Esophagus (tissue), 2 donors: ENCODE results near the gene CFD. TPM values are rescaled to one million over a fixed set of nuclear protein-coding genes. Genes with fewer than 3 reads are reported as not detected.

Experiments
- H3K27ac ChIP-seq, 2 donors: one replicate each; pipeline ENCODE4 v1.5.1; 2013; ENCODE audit warnings: low read depth in 2 of 2, mild to moderate bottlenecking in 2 of 2, inconsistent platforms in 1 of 2, low read length in 1 of 2, moderate library complexity in 1 of 2
- H3K27me3 ChIP-seq, 2 donors: one replicate each; pipeline ENCODE4 v1.6.1; 2013; ENCODE audit warnings: low read length in 2 of 2, control low read depth in 1 of 2, mild to moderate bottlenecking in 1 of 2; ENCODE audit not compliant: insufficient read depth in 2 of 2, control insufficient read depth in 1 of 2
- H3K36me3 ChIP-seq, 2 donors: one replicate each; pipeline ENCODE4 v1.6.1; 2013; ENCODE audit warnings: low read length in 1 of 2; ENCODE audit not compliant: control insufficient read depth in 2 of 2, insufficient read depth in 2 of 2
- H3K4me1 ChIP-seq, 2 donors: one replicate each; pipeline ENCODE4 v1.6.1; 2013; ENCODE audit warnings: low read length in 1 of 2; ENCODE audit not compliant: control insufficient read depth in 2 of 2, insufficient read depth in 2 of 2
- H3K4me3 ChIP-seq, 2 donors: one replicate each; pipeline ENCODE4 v1.5.1; 2013; ENCODE audit warnings: low read length in 2 of 2, mild to moderate bottlenecking in 2 of 2, low read depth in 1 of 2, moderate library complexity in 1 of 2
- H3K9me3 ChIP-seq, 2 donors: one replicate each; pipeline ENCODE4 v1.6.1; 2013; ENCODE audit warnings: mild to moderate bottlenecking in 2 of 2, low read depth in 1 of 2, low read length in 1 of 2, moderate library complexity in 1 of 2; ENCODE audit not compliant: control insufficient read depth in 2 of 2, insufficient read depth in 1 of 2
- WGBS, 2 donors: extraction: QIAGEN DNeasy Blood & Tissue Kit; methylation state at CpG; one replicate each; pipeline ENCODE4 v1.1.7; 2013; 5-methylcytosine and 5-hydroxymethylcytosine counted together
- polyA plus RNA-seq, 2 donors: library from polyadenylated mRNA; stranded (reverse); fragments of 200-250 nt; gene quantifications; one replicate each; pipeline ENCODE4 v1.2.3, GENCODE V29; 2013
- donor health status: healthy with polysubstance abuse.
- donor health status: Bipolar disorder and iron deficiency.

The CFD gene
- polyA plus RNA-seq, 2 donors, result 32.6 to 95.2 TPM

DNA sequence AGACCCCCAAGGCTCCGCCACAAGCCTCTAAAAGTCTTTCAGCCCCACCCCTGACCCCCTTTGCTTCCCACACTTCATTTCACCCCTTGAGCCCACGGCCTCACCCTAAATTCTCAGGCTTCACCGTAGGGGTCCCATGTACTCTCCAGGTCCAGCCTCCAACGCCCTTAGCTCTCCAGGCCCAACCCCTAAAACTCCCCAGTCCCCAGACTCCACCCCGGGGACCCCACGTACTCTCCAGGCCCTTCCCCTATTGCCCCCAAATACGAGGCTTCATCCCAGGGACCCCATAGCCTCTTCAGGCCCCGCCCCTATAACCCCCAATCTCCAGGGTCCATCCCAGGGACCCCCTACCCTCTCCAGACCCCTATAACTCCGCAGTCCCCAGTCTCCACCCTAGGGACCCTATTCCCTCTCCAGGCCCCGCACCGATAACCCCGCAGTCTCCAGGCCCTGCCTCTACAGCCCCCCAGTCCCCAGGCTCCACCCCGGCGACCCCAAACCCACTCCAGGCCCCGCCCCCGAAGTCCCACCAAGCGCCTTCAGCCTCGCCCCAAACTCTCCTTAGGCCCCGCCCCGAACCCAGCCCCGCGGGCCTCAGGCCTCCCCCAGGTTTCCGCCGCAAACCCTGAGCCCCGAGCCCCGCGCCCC lies 32.9 kb downstream of the CFD start:
- Histone ChIP-seq H3K27ac (peak overlapping the region; percentile 92 to 97), H3K36me3 (peaks cover 7 to 24% of the 10 kb centered on the region in 2 donors), H3K4me3 (peak overlapping the region; percentile 91 to 97), H3K9me3 (no peaks in the 10 kb centered on the region), H3K27me3 (no peaks in the 10 kb centered on the region), H3K4me1 (peaks cover 3 to 7% of the 10 kb centered on the region in 2 donors)
- WGBS, 2 donors, result 4 to 8% methylated on average over 15 to 27 of the region's 27 CpGs

DNA sequence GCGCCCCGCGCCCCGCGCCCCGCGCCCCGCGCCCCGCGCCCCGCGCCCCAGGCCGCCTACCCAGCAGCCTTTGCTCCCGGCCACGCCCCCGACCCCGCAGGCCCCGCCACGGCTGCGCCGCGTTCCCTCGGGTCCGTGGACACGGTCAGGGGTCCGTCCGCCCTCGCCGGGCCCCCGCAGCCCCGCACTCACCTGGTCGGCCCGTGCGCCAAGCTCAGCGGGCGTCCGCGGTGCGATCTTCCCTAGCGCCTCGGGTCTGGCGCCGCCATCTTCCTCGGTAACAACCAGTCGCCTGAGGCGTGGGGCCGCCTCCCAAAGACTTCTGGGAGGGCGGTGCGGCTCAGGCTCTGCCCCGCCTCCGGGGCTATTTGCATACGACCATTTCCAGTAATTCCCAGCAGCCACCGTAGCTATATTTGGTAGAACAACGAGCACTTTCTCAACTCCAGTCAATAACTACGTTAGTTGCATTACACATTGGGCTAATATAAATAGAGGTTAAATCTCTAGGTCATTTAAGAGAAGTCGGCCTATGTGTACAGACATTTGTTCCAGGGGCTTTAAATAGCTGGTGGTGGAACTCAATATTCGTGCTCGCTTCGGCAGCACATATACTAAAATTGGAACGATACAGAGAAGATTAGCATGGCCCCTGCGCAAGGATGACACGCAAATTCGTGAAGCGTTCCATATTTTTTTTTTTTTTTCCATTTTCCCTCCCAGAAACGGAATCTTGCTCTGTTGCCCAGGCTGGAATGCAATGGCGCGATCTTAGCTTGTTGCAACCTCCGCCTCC lies 33.6 kb downstream of the CFD start, which contains the start of the genes MED16 and RNU6-9:
TSS of gene MED16 (minus strand) at position 294 of the 796 bp plus-strand sequence. CDS start 2,056 bp downstream, outside the sequence.
TSS of gene RNU6-9 (plus strand) at position 591 of the 796 bp plus-strand sequence.
- 1% methylated on average over 55 to 69 of the region's 69 CpGs for WGBS, 2 donors
- Histone ChIP-seq H3K9me3 (no peaks in the 10 kb centered on the region), H3K36me3 (peaks cover 7 to 25% of the 10 kb centered on the region in 2 donors), H3K4me3 (peak within 1 kb of the TSS; percentile 91 to 97), H3K27me3 (no peaks in the 10 kb centered on the region), H3K4me1 (peaks cover 3 to 7% of the 10 kb centered on the region in 2 donors), H3K27ac (peak within 1 kb of the TSS; percentile 92 to 97)

DNA sequence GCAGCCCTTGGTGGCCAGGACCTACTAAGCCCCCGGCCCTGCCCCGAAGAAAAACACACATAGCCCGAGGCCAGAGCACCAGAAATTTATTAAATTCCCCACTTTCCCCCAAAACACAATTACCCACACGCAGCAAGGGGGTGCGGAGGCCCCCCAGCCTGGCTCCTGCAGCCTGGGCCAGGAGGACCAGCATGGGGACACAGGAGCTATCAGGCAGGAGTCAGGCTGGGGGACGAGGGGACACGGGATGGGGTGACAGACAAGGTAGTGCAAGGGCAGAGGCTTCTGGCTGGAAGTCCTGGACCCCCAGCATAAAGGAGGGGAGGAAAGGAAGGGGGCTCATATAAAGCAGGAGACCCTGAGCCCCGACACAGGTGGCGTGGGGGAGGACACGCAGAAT lies 37.0 kb downstream of the CFD start:
- Histone ChIP-seq H3K4me3 (no peak overlapping the region), H3K36me3 (peaks cover 6 to 16% of the 10 kb centered on the region in 2 donors), H3K9me3 (no peaks in the 10 kb centered on the region), H3K27me3 (no peaks in the 10 kb centered on the region), H3K27ac (no peak overlapping the region), H3K4me1 (peaks cover 0 to 4% of the 10 kb centered on the region in 2 donors)
- WGBS, 2 donors, result 87 to 97% methylated on average over 10 of the region's 10 CpGs

DNA sequence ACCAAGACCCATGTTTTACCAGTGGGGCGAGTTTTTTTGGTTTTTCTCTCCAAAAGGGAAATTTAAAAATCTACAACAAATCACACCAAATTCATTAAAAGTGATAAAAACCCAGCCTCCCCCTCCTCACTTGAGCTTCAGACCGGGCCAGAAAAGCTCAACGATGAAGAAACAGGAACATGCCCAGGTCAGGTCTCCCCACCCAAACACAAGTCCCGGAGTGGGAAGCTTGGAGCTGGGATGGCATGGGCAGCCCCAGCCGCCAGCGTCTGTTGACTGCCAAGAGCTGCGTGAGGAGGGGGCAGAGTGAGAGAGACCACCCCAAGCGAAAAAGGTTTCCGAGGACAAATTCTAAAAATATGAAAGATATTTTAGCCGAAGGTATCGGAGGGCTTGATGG lies 37.5 kb downstream of the CFD start:
- Histone ChIP-seq H3K27ac (no peak overlapping the region), H3K4me3 (no peak overlapping the region), H3K4me1 (peaks cover 0 to 2% of the 10 kb centered on the region in 2 donors), H3K27me3 (no peaks in the 10 kb centered on the region), H3K9me3 (no peaks in the 10 kb centered on the region), H3K36me3 (peaks cover 6 to 20% of the 10 kb centered on the region in 2 donors)
- WGBS, 2 donors, result 89 to 92% methylated on average over 11 of the region's 11 CpGs

DNA sequence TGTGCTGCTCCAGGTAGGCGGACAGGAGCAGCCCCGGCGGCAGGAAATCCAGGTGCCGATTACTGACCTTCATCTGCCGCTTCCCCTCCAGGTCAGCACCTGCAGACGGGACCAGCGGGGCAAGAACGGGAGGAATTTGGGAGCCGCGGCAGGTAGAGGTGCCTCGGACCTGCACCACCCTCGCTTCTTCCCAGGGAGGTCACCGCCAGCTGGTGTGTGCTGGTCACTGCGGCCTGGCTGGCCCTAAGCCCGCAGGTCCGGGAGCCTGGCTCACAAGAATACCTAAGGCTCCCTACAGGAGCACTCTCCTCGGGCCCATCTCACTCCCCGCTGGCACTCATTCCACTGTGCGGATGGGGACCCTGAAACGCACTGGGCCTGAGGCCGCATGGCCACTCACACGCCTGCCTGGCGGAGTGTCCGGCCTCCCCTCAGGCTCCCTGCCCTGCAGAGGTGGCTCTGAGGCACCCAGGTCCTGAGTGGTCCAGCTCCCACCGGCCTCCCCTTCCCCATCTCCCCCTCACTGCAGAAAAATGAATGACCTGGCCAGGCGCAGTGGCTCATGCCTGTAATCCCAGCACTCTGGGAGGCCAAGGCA lies 38.1 kb downstream of the CFD start:
- WGBS, 2 donors, result 87 to 90% methylated on average over 24 to 26 of the region's 26 CpGs
- no peaks in the 10 kb centered on the region for H3K27me3 ChIP-seq
- H3K9me3 ChIP-seq, result no peaks in the 10 kb centered on the region
- H3K4me3 ChIP-seq, result no peak overlapping the region
- no peak overlapping the region for H3K27ac ChIP-seq
- H3K36me3 ChIP-seq, result peaks cover 6 to 20% of the 10 kb centered on the region in 2 donors
- H3K4me1 ChIP-seq, result peaks cover 0 to 2% of the 10 kb centered on the region in 2 donors

DNA sequence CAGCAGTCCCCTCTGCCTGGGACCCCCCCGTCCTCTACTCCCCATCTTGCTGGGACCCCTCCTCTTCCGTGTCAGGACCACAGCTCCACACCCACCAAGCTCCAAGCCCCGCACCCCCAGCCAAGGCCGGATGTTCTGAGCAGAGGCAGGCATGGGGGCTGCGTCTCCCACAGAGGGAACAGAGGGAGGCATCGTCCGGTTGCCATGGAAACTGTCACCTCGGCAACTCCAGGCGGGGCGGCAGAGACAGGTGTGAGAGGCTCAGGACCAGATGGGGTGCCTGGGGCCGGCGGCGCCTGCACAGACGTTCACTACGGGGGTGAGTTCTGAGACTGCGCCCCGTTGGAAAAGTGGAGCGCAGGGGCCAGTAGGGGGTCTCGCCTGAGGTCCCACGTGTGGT lies 39.2 kb downstream of the CFD start:
- Histone ChIP-seq H3K27me3 (no peaks in the 10 kb centered on the region), H3K27ac (no peak overlapping the region), H3K4me3 (no peak overlapping the region), H3K36me3 (peaks cover 6 to 20% of the 10 kb centered on the region in 2 donors), H3K9me3 (no peaks in the 10 kb centered on the region), H3K4me1 (peaks cover 0 to under 1% of the 10 kb centered on the region in 2 donors)
- WGBS, 2 donors, result 76 to 77% methylated on average over 17 to 20 of the region's 20 CpGs

DNA sequence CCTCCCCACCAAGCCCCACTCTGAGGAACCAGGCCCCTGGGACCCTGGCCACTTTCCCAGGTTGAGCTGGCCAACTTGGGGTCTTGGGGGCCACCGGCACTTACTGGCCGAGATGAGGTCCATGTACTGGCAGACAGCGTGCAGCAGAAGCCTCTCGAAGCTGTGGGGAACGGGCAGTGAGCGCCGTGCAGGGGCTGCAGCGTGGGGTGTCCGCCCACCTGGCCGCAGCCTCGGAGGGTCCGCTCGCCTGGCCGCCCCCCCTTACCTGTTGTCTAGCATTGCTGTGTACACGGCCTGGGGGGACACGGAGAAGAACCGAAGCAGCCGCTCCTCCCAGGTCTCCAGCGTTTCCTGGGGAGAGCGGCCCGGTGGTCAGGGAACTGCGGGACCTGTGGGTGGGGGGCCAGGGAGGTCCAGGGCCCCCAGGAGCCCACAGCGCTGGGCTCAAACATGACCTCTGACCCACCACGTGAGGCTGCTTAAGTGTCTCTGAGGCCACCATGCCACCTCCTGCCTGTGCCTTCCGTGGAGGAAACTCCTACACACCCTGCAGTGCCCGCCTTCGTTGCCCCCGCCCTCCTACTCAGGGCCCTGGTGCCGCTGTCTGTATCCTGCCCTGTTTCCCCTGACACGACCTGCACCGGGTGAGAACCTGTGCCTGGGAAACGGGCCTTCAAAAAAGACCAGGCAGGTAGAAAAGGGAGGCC lies 40.0 kb downstream of the CFD start:
- H3K9me3 ChIP-seq, result no peaks in the 10 kb centered on the region
- peaks cover 6 to 20% of the 10 kb centered on the region in 2 donors for H3K36me3 ChIP-seq
- no peaks in the 10 kb centered on the region for H3K27me3 ChIP-seq
- WGBS, 2 donors, result 90 to 91% methylated on average over 32 of the region's 32 CpGs
- peaks cover 2 to 3% of the 10 kb centered on the region in 2 donors for H3K4me1 ChIP-seq
- no peak overlapping the region for H3K27ac ChIP-seq
- H3K4me3 ChIP-seq, result no peak overlapping the region

DNA sequence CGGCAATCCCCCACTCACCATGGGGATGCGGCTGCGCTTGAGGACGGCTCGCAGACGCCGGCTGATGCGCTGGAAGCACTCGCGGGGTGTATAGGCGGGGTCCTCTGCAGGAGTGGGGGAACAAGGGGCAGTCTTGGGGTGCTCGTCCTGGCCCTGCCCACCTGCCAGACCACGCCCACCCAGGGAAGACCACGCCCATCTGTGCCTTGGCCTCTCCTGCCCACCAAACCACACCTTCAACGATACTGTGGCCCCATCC lies 40.5 kb downstream of the CFD start:
- 88 to 91% methylated on average over 15 of the region's 15 CpGs for WGBS, 2 donors
- Histone ChIP-seq H3K36me3 (peaks cover 6 to 20% of the 10 kb centered on the region in 2 donors), H3K4me3 (no peak overlapping the region), H3K9me3 (no peaks in the 10 kb centered on the region), H3K27ac (no peak overlapping the region), H3K4me1 (peaks cover 2 to 3% of the 10 kb centered on the region in 2 donors), H3K27me3 (no peaks in the 10 kb centered on the region)
